Glutamatergic neuron (in vitro differentiated cells): Measurements from ENCODE around the gene PRR5L. TPM values are rescaled to one million over a fixed set of nuclear protein-coding genes. Genes with fewer than 3 reads are reported as not detected.

Experiments used
- DNase-seq: peaks from one replicate; pipeline ENCODE4 v3.0.0; 2022
- H3K27ac Mint-ChIP-seq: one replicate; pipeline ENCODE4 v1.8.0; 2020; ENCODE audit warnings: mild to moderate bottlenecking, mixed read lengths, inconsistent platforms; ENCODE audit not compliant: unreplicated experiment
- H3K27me3 Mint-ChIP-seq: one replicate; pipeline ENCODE4 v1.8.0; 2020; ENCODE audit warnings: mild to moderate bottlenecking, moderate library complexity, mixed read lengths, inconsistent platforms; ENCODE audit not compliant: unreplicated experiment
- H3K36me3 Mint-ChIP-seq: one replicate; pipeline ENCODE4 v1.8.0; 2020; ENCODE audit warnings: mild to moderate bottlenecking, mixed read lengths, inconsistent platforms; ENCODE audit not compliant: unreplicated experiment
- H3K4me1 Mint-ChIP-seq: one replicate; pipeline ENCODE4 v1.8.0; 2020; ENCODE audit warnings: mild to moderate bottlenecking, low read depth, mixed read lengths, inconsistent platforms; ENCODE audit not compliant: unreplicated experiment
- H3K4me3 Mint-ChIP-seq: one replicate; pipeline ENCODE4 v1.8.0; 2020; ENCODE audit warnings: mild to moderate bottlenecking, mixed read lengths, inconsistent platforms; ENCODE audit not compliant: unreplicated experiment
- H3K9me3 Mint-ChIP-seq: one replicate; pipeline ENCODE4 v1.8.0; 2020; ENCODE audit warnings: mild to moderate bottlenecking, moderate library complexity, mixed read lengths, inconsistent platforms; ENCODE audit not compliant: unreplicated experiment
- CTCF ChIP-seq: fragments of 200-600 bp; sonication (generic); IDR thresholded peaks from one replicate; pipeline ENCODE4 v1.5.0; 2021; ENCODE audit not compliant: partially characterized antibody, unreplicated experiment
- total RNA-seq: library from RNA; stranded (reverse); fragmentation: NEBNext Ultra II Directional; extraction: Animal tissue kit (Norgen Biotek cat#: 25700); gene quantifications from one replicate; pipeline ENCODE4 v1.2.1, GENCODE V29; 2021; ENCODE audit not compliant: unreplicated experiment

The PRR5L gene
- total RNA-seq, 1 donor from 2014 or later, result 1.6 TPM

- Mint-ChIP-seq H3K27me3 (no peaks in the 10 kb centered on the region), H3K27ac (no peak overlapping the region)
Measured at GRCh38 chr11:36278531-36279282, 17.4 kb upstream of the PRR5L start.

DNA sequence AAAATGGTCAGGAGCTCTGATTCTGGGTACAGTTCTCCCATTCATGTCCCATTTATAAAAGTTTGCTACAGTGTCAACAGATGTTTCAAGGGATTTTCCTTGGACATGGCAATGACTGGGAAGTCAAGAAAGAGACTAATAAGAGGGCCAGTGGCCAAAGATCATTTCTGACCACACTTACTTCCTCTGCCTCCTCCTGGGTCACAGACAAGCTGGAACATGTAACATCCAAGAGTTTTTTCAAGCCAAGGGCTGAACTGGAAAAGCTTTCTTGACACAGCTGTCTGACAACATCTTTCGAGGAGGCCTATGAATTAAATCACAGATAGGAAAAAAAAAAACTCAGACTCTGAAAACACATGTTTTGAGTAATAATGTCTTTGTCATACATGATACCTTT lies 15.6 kb upstream of the PRR5L start:
- no peak overlapping the region for H3K4me3 Mint-ChIP-seq
- H3K4me1 Mint-ChIP-seq, result no peaks in the 10 kb centered on the region
- H3K9me3 Mint-ChIP-seq, result peaks cover 3% of the 10 kb centered on the region
- DNase-seq, result no peak
- H3K27me3 Mint-ChIP-seq, result no peaks in the 10 kb centered on the region
- no peak overlapping the region for H3K27ac Mint-ChIP-seq
- H3K36me3 Mint-ChIP-seq, result peaks cover 10% of the 10 kb centered on the region
- TF ChIP-seq CTCF, result no peak

More at GRCh38 chr11:36278531-36279282, 17.4 kb upstream of the PRR5L start:
- Mint-ChIP-seq H3K9me3 (peaks cover 3% of the 10 kb centered on the region), H3K4me1 (no peaks in the 10 kb centered on the region), H3K36me3 (peaks cover 10% of the 10 kb centered on the region), H3K4me3 (no peak overlapping the region)
- TF ChIP-seq CTCF, result no peak
- no peak for DNase-seq

- no peak overlapping the region for H3K27ac Mint-ChIP-seq
- DNase-seq, result no peak
- H3K4me1 Mint-ChIP-seq, result no peaks in the 10 kb centered on the region
- peaks cover 10% of the 10 kb centered on the region for H3K36me3 Mint-ChIP-seq
- no peak for TF ChIP-seq CTCF
- H3K27me3 Mint-ChIP-seq, result no peaks in the 10 kb centered on the region
- peaks cover 3% of the 10 kb centered on the region for H3K9me3 Mint-ChIP-seq
- no peak overlapping the region for H3K4me3 Mint-ChIP-seq
Measured at GRCh38 chr11:36281850-36282249, 14.2 kb upstream of the PRR5L start.

- Mint-ChIP-seq H3K27ac (no peak overlapping the region), H3K36me3 (peaks cover 10% of the 10 kb centered on the region), H3K4me1 (no peaks in the 10 kb centered on the region), H3K4me3 (no peak overlapping the region), H3K27me3 (no peaks in the 10 kb centered on the region), H3K9me3 (peaks cover 3% of the 10 kb centered on the region)
- no peak for DNase-seq
- no peak for TF ChIP-seq CTCF
Measured at GRCh38 chr11:36282926-36283325, 13.2 kb upstream of the PRR5L start.

GRCh38 chr11:36288442-36289225 lies 7.5 kb upstream of the PRR5L start:
- Mint-ChIP-seq H3K4me3 (peak overlapping the region; percentile 95), H3K4me1 (peaks cover 3% of the 10 kb centered on the region), H3K27me3 (peaks cover 10% of the 10 kb centered on the region), H3K9me3 (peaks cover 4% of the 10 kb centered on the region), H3K27ac (peak overlapping the region; percentile 94), H3K36me3 (no peaks in the 10 kb centered on the region)
- TF ChIP-seq CTCF, result no peak
- no peak for DNase-seq
